Heart left ventricle (tissue), 13 donors: ENCODE measurements around the gene COX14.

Experiments
- POLR2A ChIP-seq, 2 donors: fragments of 450-650 bp; IDR thresholded peaks; one replicate each; pipeline ENCODE4 v1.6.1; 2017; ENCODE audit warnings: antibody characterized with exemption in 2 of 2, mild to moderate bottlenecking in 2 of 2, moderate library complexity in 2 of 2
- TF ChIP-seq, protein P1 (sequence below), 12 donors: fragments of 200-600 bp; sonication (generic) in 4 of 12; IDR thresholded peaks; one replicate each; pipeline versions ENCODE4 v1.5.0 to v1.8.0; 2018 to 2022; ENCODE audit warnings: antibody characterized with exemption in 12 of 12, mild to moderate bottlenecking in 5 of 12
- donor health status: ischemic (EF 13 %, LVEDD 7.1; RV severe dilation, severe dysfunction).
- donor health status: DM: no; HTN: yes; CAD: no.
- donor health status: DM: no; HTN: no; CAD: no.
- donor health status: ischemic (EF 25% LVEDD 6.9; RV normal size, moderate dysfunction).
- donor health status: ischemic (EF 25% LVEDD 5.7; RV mildly dilated, moderate dysfunction).
- donor health status: ischemic (EF 35%, LVEDD 5.7; RV mildly dilated, moderate dysfunction).
- donor health status: nonischemic (EF 11% LVEDD 7.7; RV severe dilation, severe dysfunction).
- donor health status: DM: yes; HTN: yes; CAD: no.
- donor health status: PGD.
- donor health status: ischemic (EF 29% LVEDD 5.4; RV normal size, mild dysfunction).
- donor health status: nonischemic (EF 23%, LVEDD 6.1; RV moderate dilation, normal function).

- TF ChIP-seq, protein P1, sequence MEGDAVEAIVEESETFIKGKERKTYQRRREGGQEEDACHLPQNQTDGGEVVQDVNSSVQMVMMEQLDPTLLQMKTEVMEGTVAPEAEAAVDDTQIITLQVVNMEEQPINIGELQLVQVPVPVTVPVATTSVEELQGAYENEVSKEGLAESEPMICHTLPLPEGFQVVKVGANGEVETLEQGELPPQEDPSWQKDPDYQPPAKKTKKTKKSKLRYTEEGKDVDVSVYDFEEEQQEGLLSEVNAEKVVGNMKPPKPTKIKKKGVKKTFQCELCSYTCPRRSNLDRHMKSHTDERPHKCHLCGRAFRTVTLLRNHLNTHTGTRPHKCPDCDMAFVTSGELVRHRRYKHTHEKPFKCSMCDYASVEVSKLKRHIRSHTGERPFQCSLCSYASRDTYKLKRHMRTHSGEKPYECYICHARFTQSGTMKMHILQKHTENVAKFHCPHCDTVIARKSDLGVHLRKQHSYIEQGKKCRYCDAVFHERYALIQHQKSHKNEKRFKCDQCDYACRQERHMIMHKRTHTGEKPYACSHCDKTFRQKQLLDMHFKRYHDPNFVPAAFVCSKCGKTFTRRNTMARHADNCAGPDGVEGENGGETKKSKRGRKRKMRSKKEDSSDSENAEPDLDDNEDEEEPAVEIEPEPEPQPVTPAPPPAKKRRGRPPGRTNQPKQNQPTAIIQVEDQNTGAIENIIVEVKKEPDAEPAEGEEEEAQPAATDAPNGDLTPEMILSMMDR (IDR thresholded peaks at IDR 0.05): no peak
- no peak for TF ChIP-seq POLR2A (IDR thresholded peaks at IDR 0.05)
Observed at GRCh38 chr12:50129290-50129689, 17.3 kb downstream of the COX14 start.
